ENCODE measurements around the gene NKAIN2.

Gene NKAIN2

DNA sequence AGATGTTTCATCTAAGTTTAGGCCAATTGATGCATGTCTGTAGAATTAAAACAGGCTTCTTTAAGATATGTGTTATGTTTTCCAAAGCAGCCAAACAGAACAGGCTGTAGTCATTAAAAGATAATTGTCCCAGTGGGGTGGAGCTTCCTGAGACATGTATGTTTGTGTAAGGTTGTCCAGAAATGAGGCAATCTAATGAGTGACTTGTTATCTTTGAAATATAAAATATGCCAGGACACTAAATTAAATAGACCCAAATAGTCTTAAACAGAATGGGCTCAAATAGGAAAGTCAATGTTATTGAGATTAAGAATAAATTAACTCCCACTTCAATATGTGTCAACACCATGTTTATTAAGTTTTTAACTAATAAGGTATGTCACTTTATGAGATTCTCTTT, 953.9 kb downstream of the NKAIN2 start:
- Histone ChIP-seq H3K4me2 (no peak overlapping the region), H3K27me3 (no peaks in the 10 kb centered on the region)
- no peak for TF ChIP-seq Cebpa-rat (IDR thresholded peaks at IDR 0.05)

DNA sequence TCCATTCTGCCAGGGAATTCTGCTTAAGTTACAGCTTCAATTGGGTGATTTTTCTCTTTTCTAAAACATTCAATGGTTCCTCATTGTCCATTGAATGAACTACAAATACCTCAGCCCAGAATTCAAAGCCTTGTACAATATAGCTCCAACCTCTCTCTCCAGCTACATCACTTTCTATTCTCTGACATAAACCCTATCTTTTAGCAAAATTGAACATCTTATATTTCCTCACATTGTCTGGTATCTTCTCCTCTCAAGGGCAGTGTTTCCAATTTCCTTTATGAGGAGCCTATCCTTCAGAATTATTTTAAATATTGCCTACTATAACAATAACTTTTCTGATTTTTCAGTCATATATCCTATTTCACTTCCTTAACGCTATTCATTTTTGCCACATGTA, 955.0 kb downstream of the NKAIN2 start:
- Histone ChIP-seq H3K4me3 (no peak overlapping the region), H3K9me3 (no peaks in the 10 kb centered on the region), H3K4me2 (no peak overlapping the region), H4K20me1 (no peaks in the 10 kb centered on the region), H3K36me3 (no peaks in the 10 kb centered on the region), H3K27ac (no peak overlapping the region), H3K9ac (no peak overlapping the region), H3K4me1 (no peaks in the 10 kb centered on the region), H3K27me3 (no peaks in the 10 kb centered on the region)
- TF ChIP-seq Cebpa-rat (IDR thresholded peaks at IDR 0.05): no peak

More for the DNA sequence above, 953.9 kb downstream of the NKAIN2 start:
- H3K36me3 ChIP-seq: no peaks in the 10 kb centered on the region
- no peaks in the 10 kb centered on the region for H3K4me1 ChIP-seq
- no peak overlapping the region for H3K27ac ChIP-seq
- no peaks in the 10 kb centered on the region for H4K20me1 ChIP-seq
- no peaks in the 10 kb centered on the region for H3K9me3 ChIP-seq
- no peak overlapping the region for H3K4me3 ChIP-seq
- H3K9ac ChIP-seq: no peak overlapping the region

DNA sequence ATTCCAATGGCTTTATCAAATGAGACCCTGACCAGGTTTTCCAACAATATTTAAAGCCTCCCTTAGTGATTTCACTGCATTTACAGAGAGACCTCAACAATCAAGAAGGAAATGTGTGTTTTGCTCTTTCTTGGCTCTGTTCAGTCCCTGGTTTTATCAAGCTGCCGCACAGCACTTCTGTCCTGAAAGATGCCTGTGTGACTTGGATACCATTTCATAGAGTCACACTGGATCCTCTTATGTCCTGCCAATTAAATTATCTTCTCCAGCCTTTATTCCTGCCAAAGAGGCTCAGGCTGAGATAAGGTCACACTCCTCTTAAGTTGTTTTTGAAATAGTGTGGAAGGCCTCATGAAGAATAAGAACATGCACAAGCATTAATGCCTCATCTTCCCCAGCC, 961.6 kb downstream of the NKAIN2 start:
- H3K4me2 ChIP-seq: no peak overlapping the region
- no peaks in the 10 kb centered on the region for H3K36me3 ChIP-seq
- no peaks in the 10 kb centered on the region for H3K4me1 ChIP-seq

GRCh38 chr6:124768224-124768623, 964.6 kb downstream of the NKAIN2 start:
- Histone ChIP-seq H3K9me3 (no peaks in the 10 kb centered on the region), H3K27me3 (no peaks in the 10 kb centered on the region), H3K36me3 (no peaks in the 10 kb centered on the region), H4K20me1 (no peaks in the 10 kb centered on the region), H3K4me1 (no peaks in the 10 kb centered on the region), H3K9ac (no peak overlapping the region), H3K4me3 (no peak overlapping the region), H3K4me2 (no peak overlapping the region), H3K27ac (no peak overlapping the region)
- TF ChIP-seq Cebpa-rat (IDR thresholded peaks at IDR 0.05): no peak

More for the DNA sequence above, 961.6 kb downstream of the NKAIN2 start:
- Histone ChIP-seq H3K9me3 (no peaks in the 10 kb centered on the region), H3K27me3 (no peaks in the 10 kb centered on the region), H4K20me1 (no peaks in the 10 kb centered on the region), H3K4me3 (no peak overlapping the region), H3K9ac (no peak overlapping the region), H3K27ac (no peak overlapping the region)
- no peak for TF ChIP-seq Cebpa-rat (IDR thresholded peaks at IDR 0.05)

DNA sequence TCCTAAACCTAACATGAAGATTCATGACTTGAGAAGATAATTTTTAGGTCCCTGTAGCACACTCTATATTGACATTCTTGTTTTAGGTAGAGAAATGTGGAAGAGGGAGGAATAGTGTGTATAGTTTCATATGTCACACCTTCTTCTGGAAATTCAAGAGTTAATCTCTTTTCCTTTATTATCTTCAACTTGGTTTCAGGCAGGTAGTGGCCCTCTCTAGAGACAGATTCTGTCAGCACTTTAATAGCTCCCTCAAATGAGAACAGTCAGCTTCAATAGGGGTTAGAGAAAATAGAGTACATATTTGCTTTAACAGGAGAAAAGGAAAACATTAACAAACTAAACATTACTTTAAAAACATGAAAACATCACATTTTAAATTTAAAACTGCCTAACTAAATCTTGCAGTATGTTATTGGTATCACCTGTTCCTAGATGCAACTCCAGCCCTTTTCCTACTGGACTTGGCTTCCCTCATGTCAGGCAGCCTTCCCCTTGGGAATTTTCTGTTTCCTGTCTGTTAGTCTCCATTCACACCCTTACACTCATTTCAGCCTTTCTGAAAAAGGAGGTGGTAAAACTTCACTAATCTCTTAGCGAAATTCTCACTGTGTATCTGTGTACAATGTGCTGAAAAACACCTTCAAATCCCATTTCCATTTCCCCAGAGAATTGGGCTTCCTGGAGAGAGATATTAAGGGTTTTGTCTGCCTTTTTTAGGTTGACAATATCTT, 966.3 kb downstream of the NKAIN2 start:
- H3K27ac ChIP-seq: no peak overlapping the region
- no peaks in the 10 kb centered on the region for H4K20me1 ChIP-seq
- no peaks in the 10 kb centered on the region for H3K9me3 ChIP-seq
- no peaks in the 10 kb centered on the region for H3K27me3 ChIP-seq
- no peak overlapping the region for H3K4me2 ChIP-seq
- no peak overlapping the region for H3K4me3 ChIP-seq
- no peaks in the 10 kb centered on the region for H3K4me1 ChIP-seq
- H3K9ac ChIP-seq: no peak overlapping the region
- H3K36me3 ChIP-seq: no peaks in the 10 kb centered on the region
- no peak for TF ChIP-seq Cebpa-rat (IDR thresholded peaks at IDR 0.05)

DNA sequence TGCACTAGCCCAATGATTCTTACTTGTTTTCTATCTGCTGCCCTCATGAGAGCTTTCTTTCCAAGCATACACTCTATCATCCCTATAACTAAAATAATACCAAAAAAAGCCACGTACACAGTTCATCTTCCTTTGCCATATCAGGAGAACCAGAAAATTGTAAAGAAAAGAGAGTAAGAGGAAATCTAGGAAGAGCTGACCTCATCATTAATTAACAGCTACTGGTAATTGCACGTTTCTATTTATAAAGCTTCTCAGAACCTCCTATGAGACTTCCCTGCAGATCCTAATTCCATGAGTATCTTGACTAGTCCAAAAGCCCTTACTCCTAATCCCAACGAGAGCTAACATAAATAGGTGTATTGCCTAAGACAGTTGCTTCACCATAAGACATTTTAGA, 967.1 kb downstream of the NKAIN2 start:
- Histone ChIP-seq H4K20me1 (no peaks in the 10 kb centered on the region), H3K36me3 (no peaks in the 10 kb centered on the region), H3K9ac (no peak overlapping the region), H3K27ac (no peak overlapping the region), H3K27me3 (no peaks in the 10 kb centered on the region), H3K9me3 (no peaks in the 10 kb centered on the region), H3K4me3 (no peak overlapping the region), H3K4me1 (no peaks in the 10 kb centered on the region), H3K4me2 (no peak overlapping the region)
- TF ChIP-seq Cebpa-rat (IDR thresholded peaks at IDR 0.05): no peak

DNA sequence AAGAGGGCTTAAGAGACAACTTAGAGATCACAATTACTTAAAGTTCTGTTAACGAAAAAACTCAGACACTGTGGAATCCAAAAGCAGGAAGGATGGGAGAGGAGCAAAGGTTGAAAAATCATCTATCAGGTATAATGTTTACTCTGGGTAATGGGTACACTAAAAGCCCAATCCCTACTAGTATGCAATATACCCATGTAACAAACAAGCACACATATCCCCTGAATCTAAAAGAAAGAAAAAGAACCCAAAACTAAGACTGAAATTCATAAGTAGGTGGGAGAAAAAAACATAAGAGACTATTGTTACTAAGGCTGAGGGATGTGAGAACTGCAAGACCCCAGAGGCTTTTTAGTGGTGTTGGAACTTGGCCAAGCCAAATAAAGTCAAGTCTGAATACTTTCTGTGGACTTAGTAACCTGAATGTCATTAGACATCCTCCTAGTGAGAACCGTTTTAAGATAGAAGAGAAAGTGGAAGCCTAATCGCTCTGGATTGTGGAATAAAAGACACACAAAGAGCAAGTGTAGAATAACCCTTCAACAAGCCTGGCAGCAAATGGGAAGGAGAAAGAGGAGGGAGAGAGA, 969.2 kb downstream of the NKAIN2 start:
- H3K36me3 ChIP-seq: no peaks in the 10 kb centered on the region
- H3K9me3 ChIP-seq: no peaks in the 10 kb centered on the region
- no peak overlapping the region for H3K27ac ChIP-seq
- no peak overlapping the region for H3K4me3 ChIP-seq
- H3K4me2 ChIP-seq: no peak overlapping the region
- TF ChIP-seq Cebpa-rat (IDR thresholded peaks at IDR 0.05): no peak
- H3K27me3 ChIP-seq: no peaks in the 10 kb centered on the region
- H3K4me1 ChIP-seq: no peaks in the 10 kb centered on the region
- H3K9ac ChIP-seq: no peak overlapping the region
- no peaks in the 10 kb centered on the region for H4K20me1 ChIP-seq

DNA sequence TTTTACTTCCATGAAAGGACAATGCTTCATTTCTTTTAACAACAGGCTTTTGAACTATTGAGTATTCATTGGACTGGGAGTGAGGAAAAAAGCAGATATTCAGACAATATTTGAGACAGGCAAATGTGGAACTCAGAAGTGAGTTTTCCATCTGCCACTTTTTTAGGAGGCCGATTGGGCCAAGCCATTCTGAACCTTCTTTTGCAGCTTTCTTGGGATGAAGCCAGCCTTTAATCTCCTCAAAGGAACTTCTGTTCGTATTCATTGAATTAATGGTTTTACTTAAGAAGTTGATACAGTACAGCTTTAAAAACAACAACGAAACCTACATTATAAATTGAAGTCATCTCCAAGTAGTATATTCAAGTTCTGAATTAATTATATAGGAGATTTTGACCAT, 971.5 kb downstream of the NKAIN2 start:
- TF ChIP-seq Cebpa-rat (IDR thresholded peaks at IDR 0.05): no peak
- no peaks in the 10 kb centered on the region for H3K9me3 ChIP-seq

GRCh38 chr6:124777863-124778262, 974.2 kb downstream of the NKAIN2 start:
- H3K27me3 ChIP-seq: no peaks in the 10 kb centered on the region
- H3K36me3 ChIP-seq: no peaks in the 10 kb centered on the region
- no peak overlapping the region for H3K4me2 ChIP-seq
- H3K27ac ChIP-seq: no peak overlapping the region
- no peak overlapping the region for H3K4me3 ChIP-seq
- no peaks in the 10 kb centered on the region for H4K20me1 ChIP-seq
- no peak for TF ChIP-seq Cebpa-rat (IDR thresholded peaks at IDR 0.05)
- no peak overlapping the region for H3K9ac ChIP-seq
- H3K9me3 ChIP-seq: no peaks in the 10 kb centered on the region
- H3K4me1 ChIP-seq: 0 out of 2 replicates have a peak, but pooled peaks cover 4% of the 10 kb centered on the region

More for the DNA sequence above, 971.5 kb downstream of the NKAIN2 start:
- Histone ChIP-seq H3K36me3 (no peaks in the 10 kb centered on the region), H3K4me2 (no peak overlapping the region), H3K4me1 (no peaks in the 10 kb centered on the region), H3K27ac (no peak overlapping the region), H3K27me3 (no peaks in the 10 kb centered on the region), H3K4me3 (no peak overlapping the region), H3K9ac (no peak overlapping the region), H4K20me1 (no peaks in the 10 kb centered on the region)

- TF ChIP-seq Cebpa-rat (IDR thresholded peaks at IDR 0.05): no peak
- no peak overlapping the region for H3K27ac ChIP-seq
- no peaks in the 10 kb centered on the region for H3K27me3 ChIP-seq
- H3K4me1 ChIP-seq: 0 out of 2 replicates have a peak, but pooled peaks cover 4% of the 10 kb centered on the region
- H3K9ac ChIP-seq: no peak overlapping the region
- H4K20me1 ChIP-seq: no peaks in the 10 kb centered on the region
- H3K9me3 ChIP-seq: no peaks in the 10 kb centered on the region
- H3K36me3 ChIP-seq: no peaks in the 10 kb centered on the region
- no peak overlapping the region for H3K4me3 ChIP-seq
- no peak overlapping the region for H3K4me2 ChIP-seq
Measured at GRCh38 chr6:124780623-124781022, 977.0 kb downstream of the NKAIN2 start.
